Activated CD8-positive, alpha-beta memory T cell treated with anti-CD3 and anti-CD28 coated beads for 24 hours (primary cell): Measurements from ENCODE around the gene MCRS1.
"Not testable (repeated sequence)": the region's sequence is repeated elsewhere in the genome, so short reads cannot be mapped to it uniquely, and the experiment has no call there.

Source experiments
- DNase-seq: peaks from one replicate; pipeline ENCODE4 v3.0.0-alpha.2; 2020

The MCRS1 gene

GRCh38 chr12:49539406-49540228 lies 28.3 kb downstream of the MCRS1 start:
- DNase-seq: peak; percentile 64

DNA sequence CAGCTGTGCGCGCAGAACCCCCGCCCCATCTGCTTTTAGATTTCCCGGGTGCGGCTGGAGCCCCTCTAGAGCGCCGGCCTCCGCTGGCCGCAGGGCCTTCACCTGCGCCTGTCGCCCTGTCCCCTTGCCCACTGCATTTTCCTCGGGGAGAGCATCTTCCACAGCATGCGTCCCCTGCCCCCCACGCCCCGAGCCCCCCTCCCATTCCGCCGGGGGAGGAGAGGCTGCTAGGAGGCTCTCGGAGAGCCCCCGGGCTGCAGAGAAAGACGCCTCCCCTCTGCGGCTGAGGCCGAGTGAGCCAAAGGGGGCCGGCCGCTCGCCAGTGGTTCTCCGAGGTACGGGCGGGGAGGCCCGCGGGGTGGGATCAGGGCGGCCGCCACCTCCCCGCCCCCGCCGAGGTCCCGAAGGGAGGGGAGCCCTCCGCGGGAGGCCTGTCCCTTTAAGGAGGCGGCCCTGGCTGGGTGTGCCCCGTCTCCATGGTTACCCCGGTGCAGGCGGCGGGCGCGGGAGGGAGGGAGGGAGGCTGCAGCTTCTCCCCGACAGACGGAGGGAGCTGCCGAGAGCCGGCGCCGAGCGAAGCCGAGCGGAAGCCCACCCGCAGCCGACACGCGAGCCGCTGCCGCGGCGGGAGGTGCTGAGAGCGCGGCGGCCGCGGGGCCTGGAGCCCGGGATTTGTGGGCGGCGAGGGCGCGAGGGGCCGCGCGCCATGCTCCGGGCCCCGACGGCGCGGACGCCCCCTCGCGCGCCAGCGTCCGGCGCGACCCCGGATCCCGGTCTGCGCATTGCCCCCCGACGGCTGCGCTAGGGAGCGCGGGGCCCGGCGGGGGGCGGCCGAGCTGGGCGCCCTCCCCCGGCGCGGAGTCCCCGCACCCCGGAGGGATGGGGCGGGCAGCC lies 29.2 kb downstream of the MCRS1 start, which contains the start of gene KCNH3:
Gene KCNH3, plus strand, starts transcription at position 521 of the 894 bp plus-strand sequence. CDS start 387 bp downstream, outside the sequence.
- peak; percentile 91 for DNase-seq

- DNase-seq: peak; percentile 72
These were observed 30.0 kb downstream of the MCRS1 start for GRCh38 chr12:49537752-49538509.

GRCh38 chr12:49537231-49537751 lies 30.7 kb downstream of the MCRS1 start:
- no peak for DNase-seq

DNA sequence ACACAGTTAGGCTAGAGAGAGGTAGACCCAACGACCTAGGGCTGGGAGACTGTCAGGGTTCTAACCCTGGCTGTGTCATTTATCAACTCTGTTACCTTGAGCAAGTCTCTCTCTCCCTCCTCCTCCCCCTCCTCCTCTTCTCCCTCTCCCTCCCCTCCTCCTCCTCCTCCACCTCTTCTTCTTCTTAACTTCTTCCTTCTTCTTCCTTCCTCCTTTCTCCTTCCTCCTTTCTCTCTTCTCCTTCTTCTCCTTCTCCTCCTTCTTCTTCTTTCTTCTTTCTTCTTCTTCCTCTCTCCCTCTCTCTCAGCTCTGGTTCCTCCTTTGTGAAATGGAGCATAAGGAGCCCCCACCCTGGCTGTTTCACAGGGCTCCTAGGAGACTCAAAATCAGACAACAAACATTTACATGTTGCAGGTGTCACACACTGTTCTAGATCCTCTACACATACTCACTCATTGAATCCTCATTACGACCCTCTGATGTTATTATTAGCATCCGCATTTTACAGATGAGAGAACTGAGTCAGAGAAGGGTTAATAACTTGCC lies 31.3 kb downstream of the MCRS1 start:
- DNase-seq: no peak

- DNase-seq: no peak
These were observed 31.9 kb downstream of the MCRS1 start for GRCh38 chr12:49535921-49536525.

- no peak for DNase-seq
These were observed 33.1 kb downstream of the MCRS1 start for GRCh38 chr12:49534731-49535278.

- not testable (repeated sequence) for DNase-seq
These were observed 33.8 kb downstream of the MCRS1 start for GRCh38 chr12:49534122-49534521.

DNA sequence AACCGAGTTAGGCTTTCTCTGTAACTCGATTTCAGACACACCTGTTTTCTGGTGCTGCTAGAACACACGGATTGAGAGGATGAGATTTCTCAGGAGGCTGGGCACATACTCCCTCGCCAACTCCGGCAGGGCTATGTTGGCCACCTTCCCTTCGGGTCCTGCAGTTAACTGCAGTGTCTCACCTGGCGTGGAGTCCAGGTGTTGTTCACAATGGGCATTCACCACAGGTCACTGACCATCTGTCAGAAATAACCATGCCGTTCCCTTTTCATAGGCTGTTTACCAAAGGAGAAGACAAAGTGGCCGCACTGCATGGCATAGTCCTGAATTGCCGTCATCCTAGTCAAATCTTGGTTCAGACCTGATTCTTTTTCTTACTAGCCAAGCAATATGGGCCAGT lies 34.6 kb downstream of the MCRS1 start:
- no peak for DNase-seq

DNA sequence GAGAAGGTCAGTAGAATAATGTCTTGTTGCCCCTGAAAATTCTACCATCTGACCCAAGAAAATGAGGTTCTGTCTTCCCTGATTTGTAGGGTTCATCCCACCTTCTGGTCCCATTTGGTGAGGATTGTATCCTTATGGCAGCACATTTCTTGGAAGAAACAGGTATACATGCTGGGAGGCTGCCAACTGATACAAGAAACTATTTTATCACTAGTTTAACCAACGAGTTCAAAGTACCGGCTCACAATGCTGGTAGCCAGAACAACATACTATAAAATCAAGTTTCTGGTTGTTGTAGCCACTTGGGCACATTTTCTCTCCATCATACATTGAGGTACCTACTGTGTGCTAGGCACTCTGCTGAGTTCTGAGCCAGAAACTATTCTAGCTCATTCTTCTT lies 36.2 kb downstream of the MCRS1 start:
- DNase-seq: no peak

DNA sequence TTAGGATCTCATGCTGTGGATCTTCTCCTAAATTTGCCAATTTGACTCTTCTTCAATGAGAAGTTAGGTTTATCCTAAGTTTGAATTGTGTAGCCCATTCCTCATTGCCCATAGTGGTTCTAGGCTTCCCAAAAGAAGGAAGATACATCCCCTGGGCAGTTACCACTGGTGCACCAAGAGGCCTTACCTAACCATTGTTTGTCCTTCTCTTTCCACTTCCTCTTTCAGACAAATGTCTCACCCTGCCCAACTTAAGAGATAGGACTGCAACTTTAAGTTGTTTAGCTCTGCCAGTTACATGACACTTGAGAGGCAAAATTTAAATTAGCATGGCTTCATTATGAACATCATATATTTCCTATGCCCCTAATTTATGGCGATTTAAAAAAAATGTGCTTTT lies 38.5 kb downstream of the MCRS1 start:
- DNase-seq: no peak

DNA sequence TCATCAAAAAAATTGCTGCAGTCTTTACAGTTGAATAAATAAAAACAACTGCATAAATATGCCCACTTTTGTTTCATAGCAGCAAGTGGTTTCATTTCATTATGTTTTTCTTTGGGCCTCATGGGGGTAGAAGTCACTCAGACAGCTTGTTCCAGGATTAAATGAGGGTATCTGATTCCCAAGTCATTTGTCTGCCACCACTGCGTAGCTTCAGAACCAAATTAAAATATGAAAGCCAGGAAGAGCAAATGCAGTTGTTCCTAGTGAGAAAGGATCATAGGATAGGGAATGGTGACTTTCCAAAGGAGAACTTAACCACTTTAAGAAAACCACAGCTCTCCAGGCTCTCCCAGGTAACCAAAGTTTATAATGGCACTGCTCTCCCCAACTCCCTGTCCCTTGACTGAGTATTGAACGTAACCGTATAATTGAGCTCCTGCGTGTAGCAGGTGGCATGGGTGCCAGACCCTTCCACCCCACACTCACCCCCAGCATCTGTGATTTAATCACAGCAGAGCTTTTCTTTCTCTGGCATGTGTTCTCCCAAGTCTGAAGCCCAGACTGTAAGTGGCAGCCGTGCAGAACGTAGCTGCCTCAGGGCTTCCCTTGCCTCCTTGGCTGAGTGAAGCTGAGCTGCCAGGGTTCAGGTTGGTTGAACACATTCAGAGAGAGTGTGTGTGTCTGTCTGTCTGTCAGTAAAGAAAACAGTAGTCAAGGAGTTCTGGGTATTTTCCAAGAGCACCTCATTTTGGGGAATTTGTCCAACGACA lies 40.4 kb downstream of the MCRS1 start:
- no peak for DNase-seq

- no peak for DNase-seq
These were observed 42.0 kb downstream of the MCRS1 start for GRCh38 chr12:49525942-49526341.

- DNase-seq: no peak
These were observed 43.1 kb downstream of the MCRS1 start for GRCh38 chr12:49524660-49525324.

DNA sequence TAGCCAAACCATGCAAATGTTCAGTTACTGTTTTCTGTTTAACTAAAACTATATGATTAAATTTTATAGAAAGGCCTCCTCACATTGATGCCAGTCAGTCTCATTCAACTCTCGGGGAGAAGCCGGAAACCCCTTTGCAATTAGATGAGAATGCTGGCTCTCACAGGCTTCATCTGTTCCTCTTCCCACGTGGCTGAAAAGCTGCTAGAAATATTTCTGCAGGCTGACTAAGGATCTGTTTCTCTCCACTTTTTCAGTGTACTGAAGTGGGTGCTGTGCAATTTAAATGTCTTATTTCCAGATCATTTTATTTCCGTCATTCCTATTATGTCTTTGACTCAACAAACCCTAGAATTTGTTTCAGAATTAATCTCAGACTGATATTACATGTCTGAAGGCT lies 46.6 kb downstream of the MCRS1 start:
- no peak for DNase-seq

DNA sequence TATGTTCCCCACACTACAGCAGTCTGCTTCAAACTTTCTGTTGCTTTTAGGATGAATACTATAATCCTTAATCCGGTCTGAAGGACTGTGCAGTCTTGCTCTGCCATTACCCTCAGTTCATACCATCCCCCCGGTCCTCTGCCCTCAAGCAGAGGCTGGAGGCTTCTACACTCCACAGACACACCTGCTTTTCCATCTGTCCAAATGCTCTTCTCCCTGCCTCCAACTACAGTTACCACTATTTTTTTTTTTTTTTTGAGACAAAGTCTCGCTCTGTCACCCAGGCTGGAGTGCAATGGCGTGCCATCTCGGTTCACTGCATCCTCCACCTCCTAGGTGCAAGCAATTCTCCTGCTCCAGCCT lies 48.4 kb downstream of the MCRS1 start:
- DNase-seq: no peak

- DNase-seq: no peak
These were observed 48.9 kb downstream of the MCRS1 start for GRCh38 chr12:49518914-49519573.

- DNase-seq: no peak
These were observed 52.7 kb downstream of the MCRS1 start for GRCh38 chr12:49515266-49515665.

DNA sequence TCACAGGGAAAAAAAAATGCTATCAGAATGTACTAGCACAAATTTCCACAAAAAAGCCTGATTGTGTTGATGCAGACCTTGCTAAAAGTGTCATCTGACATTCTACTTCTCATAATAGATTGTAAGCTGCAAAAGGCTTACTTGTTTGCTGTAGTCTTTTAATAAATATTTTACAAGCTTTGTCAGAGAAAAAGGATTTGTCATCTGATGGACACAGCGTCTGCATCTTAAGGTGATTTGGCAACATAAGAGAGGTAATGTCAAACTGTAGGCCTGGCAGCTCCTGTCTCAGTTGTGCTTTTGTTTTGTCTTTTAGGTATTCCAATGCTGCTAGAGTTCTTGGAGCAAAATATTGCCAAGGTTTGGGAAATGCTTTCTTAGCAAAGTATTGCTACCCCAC lies 55.4 kb downstream of the MCRS1 start:
- DNase-seq: no peak

DNA sequence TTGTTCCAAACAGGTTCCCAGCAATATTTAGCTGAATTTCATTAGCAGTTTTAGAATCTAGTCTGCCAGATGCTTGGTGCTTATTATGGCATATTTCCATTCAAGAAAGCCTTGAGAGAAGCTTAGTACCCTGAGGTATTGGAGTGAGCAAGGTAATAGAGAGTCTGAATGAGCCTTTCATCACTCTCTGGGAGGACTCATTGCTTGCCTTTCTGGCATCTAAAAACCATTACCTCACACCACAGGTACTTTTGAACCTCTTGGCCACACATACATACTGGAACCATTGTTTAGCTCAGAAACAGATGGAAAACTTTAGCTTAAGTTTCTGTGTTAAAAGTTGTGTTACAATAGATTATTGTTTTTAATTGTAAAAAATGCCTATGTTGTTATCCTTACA lies 56.5 kb downstream of the MCRS1 start:
- no peak for DNase-seq
